Activated T-cell treated with anti-CD3 and anti-CD28 coated beads, Interleukin-2, amount 50 U/mL, for 72 hours (primary cell): ENCODE data around the gene ADGRF3. TPM values are rescaled to one million over a fixed set of nuclear protein-coding genes. Genes with fewer than 3 reads are reported as not detected.
A peak's percentile ranks its signal among the peaks of the same experiment; 100 is the strongest.
"Not testable (repeated sequence)": the region's sequence is repeated elsewhere in the genome, so short reads cannot be mapped to it uniquely, and the experiment has no call there.

Experiments
- ATAC-seq, 2 donors: fragments of 150-1000 bp; cut with Tn5 transposase; replicated peaks in 1 of 2; 2 replicates each; pipeline ENCODE4 v1.10.0; 2021; ENCODE audit warnings: moderate library complexity in 2 of 2, mild to moderate bottlenecking in 1 of 2
- DNase-seq, 2 donors: peaks; one replicate each; pipeline ENCODE4 v3.0.0; 2021 to 2022; ENCODE audit warnings: mixed read lengths in 1 of 2
- H3K27ac Mint-ChIP-seq: one replicate; pipeline ENCODE4 v1.8.0; 2022; ENCODE audit warnings: mild to moderate bottlenecking, moderate library complexity, mixed read lengths
- H3K27me3 Mint-ChIP-seq: one replicate; pipeline ENCODE4 v1.8.0; 2022; ENCODE audit warnings: low read depth, mixed read lengths
- H3K36me3 Mint-ChIP-seq, 2 donors: one replicate each; pipeline ENCODE4 v1.8.0; 2022; ENCODE audit warnings: mixed read lengths in 2 of 2, mild to moderate bottlenecking in 1 of 2; ENCODE audit not compliant: insufficient read depth in 2 of 2
- H3K4me1 Mint-ChIP-seq: one replicate; pipeline ENCODE4 v1.8.0; 2022; ENCODE audit warnings: low read depth, mixed read lengths
- H3K4me3 Mint-ChIP-seq, 2 donors: one replicate each; pipeline ENCODE4 v1.8.0; 2022; ENCODE audit warnings: mild to moderate bottlenecking in 2 of 2, mixed read lengths in 2 of 2, moderate library complexity in 2 of 2
- H3K9me3 Mint-ChIP-seq, 2 donors: one replicate each; pipeline ENCODE4 v1.8.0; 2022; ENCODE audit warnings: mixed read lengths in 2 of 2
- total RNA-seq, 2 donors: library from RNA; stranded (reverse); gene quantifications; one replicate each; pipeline ENCODE4 v1.2.3, GENCODE V29; 2022

The ADGRF3 gene, protein sequence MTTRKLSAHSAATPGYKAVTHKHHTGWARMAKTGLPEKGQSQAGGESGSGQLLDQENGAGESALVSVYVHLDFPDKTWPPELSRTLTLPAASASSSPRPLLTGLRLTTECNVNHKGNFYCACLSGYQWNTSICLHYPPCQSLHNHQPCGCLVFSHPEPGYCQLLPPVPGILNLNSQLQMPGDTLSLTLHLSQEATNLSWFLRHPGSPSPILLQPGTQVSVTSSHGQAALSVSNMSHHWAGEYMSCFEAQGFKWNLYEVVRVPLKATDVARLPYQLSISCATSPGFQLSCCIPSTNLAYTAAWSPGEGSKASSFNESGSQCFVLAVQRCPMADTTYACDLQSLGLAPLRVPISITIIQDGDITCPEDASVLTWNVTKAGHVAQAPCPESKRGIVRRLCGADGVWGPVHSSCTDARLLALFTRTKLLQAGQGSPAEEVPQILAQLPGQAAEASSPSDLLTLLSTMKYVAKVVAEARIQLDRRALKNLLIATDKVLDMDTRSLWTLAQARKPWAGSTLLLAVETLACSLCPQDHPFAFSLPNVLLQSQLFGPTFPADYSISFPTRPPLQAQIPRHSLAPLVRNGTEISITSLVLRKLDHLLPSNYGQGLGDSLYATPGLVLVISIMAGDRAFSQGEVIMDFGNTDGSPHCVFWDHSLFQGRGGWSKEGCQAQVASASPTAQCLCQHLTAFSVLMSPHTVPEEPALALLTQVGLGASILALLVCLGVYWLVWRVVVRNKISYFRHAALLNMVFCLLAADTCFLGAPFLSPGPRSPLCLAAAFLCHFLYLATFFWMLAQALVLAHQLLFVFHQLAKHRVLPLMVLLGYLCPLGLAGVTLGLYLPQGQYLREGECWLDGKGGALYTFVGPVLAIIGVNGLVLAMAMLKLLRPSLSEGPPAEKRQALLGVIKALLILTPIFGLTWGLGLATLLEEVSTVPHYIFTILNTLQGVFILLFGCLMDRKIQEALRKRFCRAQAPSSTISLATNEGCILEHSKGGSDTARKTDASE
- total RNA-seq = 1 to 10 TPM; 2.4 to 4.8 TPM

DNA sequence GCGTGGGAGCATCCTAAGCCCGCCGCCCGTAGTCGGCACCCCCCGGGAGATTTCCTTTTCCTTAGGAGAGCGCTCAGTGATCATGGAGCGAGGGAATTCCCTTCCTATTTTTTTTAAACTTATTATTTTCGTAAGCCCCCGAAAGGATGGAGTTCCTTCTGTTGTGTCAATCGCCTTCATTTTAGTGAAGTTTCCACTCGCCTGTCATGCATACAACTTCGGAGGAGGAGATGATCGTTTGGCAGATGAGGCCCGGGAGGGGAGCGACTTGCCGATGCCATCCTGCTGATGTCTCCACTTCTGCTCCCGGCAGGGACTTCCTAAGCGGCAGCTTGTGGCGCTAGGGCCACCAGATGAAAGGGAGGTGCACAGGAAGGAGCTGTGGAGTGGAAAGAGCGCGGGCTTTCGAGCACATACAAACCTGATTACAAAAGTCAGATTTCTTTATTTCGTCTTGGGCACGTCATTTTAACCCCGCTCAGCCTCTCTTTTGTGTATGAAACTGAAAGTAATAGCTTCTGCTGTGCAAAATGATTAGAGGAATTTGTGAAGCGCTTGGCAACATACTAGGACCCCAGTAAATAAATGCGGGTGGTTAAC, at the start of gene ADGRF3:
Gene ADGRF3, minus strand, starts transcription at position 336 of the 600 bp plus-strand sequence. CDS start 555 bp downstream, outside the sequence.
- Mint-ChIP-seq H3K36me3 (peaks cover 6 to 10% of the 10 kb centered on the region in 2 donors), H3K4me3 (peak within 1 kb of the TSS; percentile 97), H3K27ac (peak within 1 kb of the TSS; percentile 99), H3K9me3 (no peaks in the 10 kb centered on the region), H3K4me1 (peaks cover 41% of the 10 kb centered on the region), H3K27me3 (no peaks in the 10 kb centered on the region)
- ATAC-seq (peak; percentile 18 to 22), DNase-seq (peak; percentile 58 to 63)

GRCh38 chr2:26395394-26395793, 48.8 kb upstream of the ADGRF3 start:
- H3K9me3 Mint-ChIP-seq = no peaks in the 10 kb centered on the region
- peaks cover 0 to 3% of the 10 kb centered on the region in 2 donors for H3K36me3 Mint-ChIP-seq
- no peaks in the 10 kb centered on the region for H3K27me3 Mint-ChIP-seq
- H3K4me3 Mint-ChIP-seq = no peak overlapping the region
- DNase-seq (no peak), ATAC-seq (no peak)
- H3K4me1 Mint-ChIP-seq = peaks cover 33% of the 10 kb centered on the region
- H3K27ac Mint-ChIP-seq = no peak overlapping the region

GRCh38 chr2:26394694-26395093, 48.1 kb upstream of the ADGRF3 start:
- no peaks in the 10 kb centered on the region for H3K9me3 Mint-ChIP-seq
- H3K4me3 Mint-ChIP-seq = no peak overlapping the region
- no peak for ATAC-seq
- no peak for DNase-seq
- H3K4me1 Mint-ChIP-seq = peaks cover 31% of the 10 kb centered on the region
- no peaks in the 10 kb centered on the region for H3K27me3 Mint-ChIP-seq
- no peak overlapping the region for H3K27ac Mint-ChIP-seq
- peaks cover 0 to 7% of the 10 kb centered on the region in 2 donors for H3K36me3 Mint-ChIP-seq

GRCh38 chr2:26387189-26387588, 40.6 kb upstream of the ADGRF3 start:
- no peak overlapping the region for H3K4me3 Mint-ChIP-seq
- no peak for ATAC-seq
- peaks cover 4 to 26% of the 10 kb centered on the region in 2 donors for H3K36me3 Mint-ChIP-seq
- no peaks in the 10 kb centered on the region for H3K9me3 Mint-ChIP-seq
- H3K27me3 Mint-ChIP-seq = no peaks in the 10 kb centered on the region
- DNase-seq = no peak
- peaks cover 11% of the 10 kb centered on the region for H3K4me1 Mint-ChIP-seq
- H3K27ac Mint-ChIP-seq = no peak overlapping the region

DNA sequence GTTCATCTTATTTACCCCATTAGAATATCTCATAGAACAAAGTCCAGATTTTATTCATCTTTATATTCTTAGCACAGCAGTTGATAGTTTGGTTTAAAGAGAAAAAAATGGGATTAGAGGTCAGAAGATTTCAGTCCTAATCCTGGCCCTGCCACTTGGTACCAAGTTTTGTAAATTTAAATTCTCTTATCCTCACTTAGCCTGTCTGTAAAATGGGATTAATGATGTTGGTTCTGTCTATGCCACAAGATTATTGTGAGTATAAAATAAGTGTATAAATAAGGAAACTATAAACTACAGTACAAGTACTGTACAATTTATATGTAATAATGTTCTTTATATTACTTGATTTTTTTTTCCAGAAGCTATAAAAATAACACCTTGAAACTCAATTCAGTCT, 38.0 kb upstream of the ADGRF3 start:
- DNase-seq (no peak), ATAC-seq (no peak)
- peaks cover 6 to 21% of the 10 kb centered on the region in 2 donors for H3K36me3 Mint-ChIP-seq
- no peaks in the 10 kb centered on the region for H3K27me3 Mint-ChIP-seq
- peaks cover 5% of the 10 kb centered on the region for H3K4me1 Mint-ChIP-seq
- no peak overlapping the region for H3K27ac Mint-ChIP-seq
- no peak overlapping the region for H3K4me3 Mint-ChIP-seq
- H3K9me3 Mint-ChIP-seq = no peaks in the 10 kb centered on the region

- no peaks in the 10 kb centered on the region for H3K27me3 Mint-ChIP-seq
- no peak overlapping the region for H3K4me3 Mint-ChIP-seq
- no peak for DNase-seq
- no peak for ATAC-seq
- H3K36me3 Mint-ChIP-seq = peaks cover 6 to 21% of the 10 kb centered on the region in 2 donors
- no peaks in the 10 kb centered on the region for H3K9me3 Mint-ChIP-seq
- peaks cover 2% of the 10 kb centered on the region for H3K4me1 Mint-ChIP-seq
- H3K27ac Mint-ChIP-seq = peak overlapping the region; percentile 24
Measured at GRCh38 chr2:26384183-26384582, 37.6 kb upstream of the ADGRF3 start.

DNA sequence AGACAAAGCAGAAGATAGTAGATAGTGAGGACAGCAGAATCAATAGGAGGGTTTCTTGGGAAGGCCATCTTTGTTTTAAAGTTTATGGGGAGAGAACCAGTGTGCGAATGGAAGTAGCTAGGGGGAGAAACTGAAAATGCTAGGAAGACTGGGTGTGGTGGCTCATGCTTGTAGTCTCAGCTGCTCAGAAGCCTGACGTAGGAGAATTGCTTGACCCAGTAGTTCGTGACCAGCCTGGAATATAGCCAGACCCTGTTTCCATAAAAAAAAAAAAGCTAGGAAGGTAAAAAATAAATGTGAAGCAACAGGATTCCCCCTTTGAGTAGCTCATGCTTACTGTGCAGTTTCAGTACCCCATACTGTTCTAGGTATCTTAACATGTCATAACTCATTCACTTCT, 36.0 kb upstream of the ADGRF3 start:
- peaks cover 6 to 29% of the 10 kb centered on the region in 2 donors for H3K36me3 Mint-ChIP-seq
- no peaks in the 10 kb centered on the region for H3K9me3 Mint-ChIP-seq
- no peak overlapping the region for H3K27ac Mint-ChIP-seq
- H3K4me1 Mint-ChIP-seq = peaks cover 7% of the 10 kb centered on the region
- no peaks in the 10 kb centered on the region for H3K27me3 Mint-ChIP-seq
- no peak for ATAC-seq
- no peak for DNase-seq
- no peak overlapping the region for H3K4me3 Mint-ChIP-seq

DNA sequence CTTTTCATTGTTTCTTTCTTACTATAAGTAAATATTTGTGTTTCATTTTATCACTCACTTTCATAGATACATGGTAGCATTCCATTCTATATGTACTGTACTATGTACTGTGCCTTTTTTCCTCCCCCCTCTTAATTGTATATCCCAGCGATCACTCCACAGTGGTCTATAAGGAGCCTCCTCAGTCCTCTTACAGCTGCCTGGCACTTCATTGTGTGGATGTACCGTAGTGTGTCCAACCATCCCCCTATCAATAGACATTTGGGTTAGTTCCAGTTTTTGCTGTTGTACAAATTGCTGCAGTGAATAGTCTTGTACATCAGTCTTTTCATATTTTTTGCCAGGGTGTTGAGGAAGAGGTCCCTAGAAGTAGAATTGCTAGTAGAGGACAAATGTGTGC, 33.7 kb upstream of the ADGRF3 start:
- Mint-ChIP-seq H3K27me3 (no peaks in the 10 kb centered on the region), H3K27ac (no peak overlapping the region), H3K4me3 (no peak overlapping the region), H3K9me3 (no peaks in the 10 kb centered on the region), H3K4me1 (peaks cover 7% of the 10 kb centered on the region), H3K36me3 (peaks cover 11 to 23% of the 10 kb centered on the region in 2 donors)
- ATAC-seq (no peak), DNase-seq (no peak)

DNA sequence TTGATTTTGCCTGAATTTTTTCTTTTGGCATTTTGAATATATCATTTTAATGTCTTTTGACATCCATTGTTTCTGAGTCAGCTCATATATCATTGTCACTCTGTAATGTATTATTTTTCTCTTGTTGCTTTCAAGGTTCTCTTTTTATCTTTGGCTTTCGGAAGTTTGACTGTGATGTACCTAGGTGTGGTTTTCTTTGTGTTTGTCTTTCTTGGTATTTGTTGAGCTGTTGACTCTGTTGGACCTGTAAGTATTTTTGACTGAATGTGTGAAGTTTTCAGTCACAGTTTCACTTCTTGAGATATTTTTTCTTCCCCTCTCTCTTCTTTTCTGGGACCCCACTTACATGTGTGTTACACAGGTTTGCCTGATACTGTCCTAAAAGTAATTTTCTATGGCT, 30.2 kb upstream of the ADGRF3 start:
- Mint-ChIP-seq H3K4me1 (peaks cover 7% of the 10 kb centered on the region), H3K27ac (peak overlapping the region; percentile 40), H3K4me3 (no peak overlapping the region), H3K27me3 (no peaks in the 10 kb centered on the region), H3K36me3 (peaks cover 12 to 18% of the 10 kb centered on the region in 2 donors), H3K9me3 (no peaks in the 10 kb centered on the region)
- DNase-seq = no peak
- ATAC-seq = no peak

DNA sequence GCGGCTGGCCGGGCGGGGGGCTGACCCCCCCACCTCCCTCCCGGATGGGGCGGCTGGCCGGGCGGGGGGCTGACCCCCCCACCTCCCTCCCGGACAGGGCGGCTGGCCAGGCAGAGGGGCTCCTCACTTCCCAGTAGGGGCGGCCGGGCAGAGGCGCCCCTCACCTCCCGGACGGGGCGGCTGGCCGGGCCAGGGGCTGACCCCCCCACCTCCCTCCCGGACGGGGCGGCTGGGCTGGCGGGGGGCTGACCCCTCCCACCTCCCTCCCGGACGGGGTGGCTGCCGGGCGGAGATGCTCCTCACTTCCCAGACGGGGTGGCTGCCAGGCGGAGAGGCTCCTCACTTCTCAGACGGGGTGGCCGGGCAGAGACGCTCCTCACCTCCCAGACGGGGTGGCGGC, 24.3 kb upstream of the ADGRF3 start:
- H3K4me3 Mint-ChIP-seq, ATAC-seq, H3K27ac Mint-ChIP-seq, H3K9me3 Mint-ChIP-seq, H3K4me1 Mint-ChIP-seq, DNase-seq, H3K27me3 Mint-ChIP-seq: not testable (repeated sequence)
- H3K36me3 Mint-ChIP-seq = peaks cover 13 to 30% of the 10 kb centered on the region in 2 donors

GRCh38 chr2:26369664-26370063, 23.1 kb upstream of the ADGRF3 start:
- H3K9me3 Mint-ChIP-seq, H3K4me1 Mint-ChIP-seq, H3K27me3 Mint-ChIP-seq, H3K27ac Mint-ChIP-seq, ATAC-seq, H3K4me3 Mint-ChIP-seq, DNase-seq: not testable (repeated sequence)
- H3K36me3 Mint-ChIP-seq = peaks cover 11 to 27% of the 10 kb centered on the region in 2 donors

- Mint-ChIP-seq H3K4me1 (peaks cover 21% of the 10 kb centered on the region), H3K9me3 (no peaks in the 10 kb centered on the region), H3K36me3 (peaks cover 7 to 22% of the 10 kb centered on the region in 2 donors), H3K27ac (no peak overlapping the region), H3K4me3 (no peak overlapping the region), H3K27me3 (no peaks in the 10 kb centered on the region)
- no peak for ATAC-seq
- no peak for DNase-seq
Measured at GRCh38 chr2:26366957-26367356, 20.4 kb upstream of the ADGRF3 start.

DNA sequence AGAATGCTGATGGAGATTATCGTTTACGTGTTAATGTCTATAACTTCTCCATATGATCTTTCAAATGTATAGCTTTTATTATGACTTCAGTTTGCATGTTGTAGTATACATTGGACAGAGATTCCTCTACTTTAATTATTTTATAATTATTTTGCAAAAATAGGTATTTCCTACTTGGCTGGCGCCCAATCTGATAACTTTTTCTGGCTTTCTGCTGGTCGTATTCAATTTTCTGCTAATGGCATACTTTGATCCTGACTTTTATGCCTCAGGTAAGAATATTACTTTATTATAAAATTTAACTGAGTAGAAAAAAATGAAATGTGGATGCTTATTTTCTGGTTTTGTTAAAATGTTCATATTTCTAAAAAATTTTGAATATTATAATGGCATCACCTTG, 18.1 kb upstream of the ADGRF3 start:
- ATAC-seq (no peak), DNase-seq (no peak)
- H3K4me3 Mint-ChIP-seq = no peak overlapping the region
- H3K4me1 Mint-ChIP-seq = peaks cover 26% of the 10 kb centered on the region
- H3K27me3 Mint-ChIP-seq = no peaks in the 10 kb centered on the region
- H3K27ac Mint-ChIP-seq = no peak overlapping the region
- peaks cover 3 to 21% of the 10 kb centered on the region in 2 donors for H3K36me3 Mint-ChIP-seq
- H3K9me3 Mint-ChIP-seq = no peaks in the 10 kb centered on the region
